Measurements from ENCODE around the gene INSR.

INSR gene

GRCh38 chr19:7252364-7252763 is 41.9 kb downstream of the INSR start:
- no peak for TF ChIP-seq EZH2phosphoT487 (IDR thresholded peaks at IDR 0.05; ENCODE audit: low read depth)
- no peak for TF ChIP-seq CTCF (IDR thresholded peaks at IDR 0.05; ENCODE audit: low read depth, low read length)
- Histone ChIP-seq H3K27ac (ENCODE audit: low read length) (no peak overlapping the region), H3K79me2 (ENCODE audit: low read length) (no peaks in the 10 kb centered on the region), H3K4me1 (ENCODE audit: low read length) (no peaks in the 10 kb centered on the region), H2AFZ (ENCODE audit: low read depth, low read length) (no peak overlapping the region), H3K27me3 (ENCODE audit: low read depth, low read length) (no peaks in the 10 kb centered on the region), H3K4me2 (ENCODE audit: low read length) (no peak overlapping the region), H4K20me1 (ENCODE audit: insufficient read depth, low read length) (no peaks in the 10 kb centered on the region), H3K9me3 (ENCODE audit: insufficient read depth, low read length) (no peaks in the 10 kb centered on the region), H3K4me3 (ENCODE audit: low read length) (no peak overlapping the region), H3K9ac (ENCODE audit: low read length) (no peak overlapping the region), H3K36me3 (replicated peaks; ENCODE audit: low read depth, low read length) (no peaks in the 10 kb centered on the region)

- H3K9ac ChIP-seq (ENCODE audit: low read length), result no peak overlapping the region
- no peaks in the 10 kb centered on the region for H3K79me2 ChIP-seq (ENCODE audit: low read length)
- no peaks in the 10 kb centered on the region for H3K27me3 ChIP-seq (ENCODE audit: low read depth, low read length)
- H3K4me3 ChIP-seq (ENCODE audit: low read length), result no peak overlapping the region
- no peak overlapping the region for H3K27ac ChIP-seq (ENCODE audit: low read length)
- TF ChIP-seq EZH2phosphoT487 (IDR thresholded peaks at IDR 0.05; ENCODE audit: low read depth), result no peak
- no peak for TF ChIP-seq CTCF (IDR thresholded peaks at IDR 0.05; ENCODE audit: low read depth, low read length)
- H3K9me3 ChIP-seq (ENCODE audit: insufficient read depth, low read length), result peaks cover 4% of the 10 kb centered on the region; the same call in 1 of the 2 replicates
- H3K4me2 ChIP-seq (ENCODE audit: low read length), result no peak overlapping the region
- no peaks in the 10 kb centered on the region for H4K20me1 ChIP-seq (ENCODE audit: insufficient read depth, low read length)
- no peaks in the 10 kb centered on the region for H3K36me3 ChIP-seq (replicated peaks; ENCODE audit: low read depth, low read length)
- H3K4me1 ChIP-seq (ENCODE audit: low read length), result no peaks in the 10 kb centered on the region
- H2AFZ ChIP-seq (ENCODE audit: low read depth, low read length), result no peak overlapping the region
These were observed 42.7 kb downstream of the INSR start for GRCh38 chr19:7251494-7251893.

GRCh38 chr19:7250951-7251350 is 43.3 kb downstream of the INSR start:
- no peak for TF ChIP-seq CTCF (IDR thresholded peaks at IDR 0.05; ENCODE audit: low read depth, low read length)
- TF ChIP-seq EZH2phosphoT487 (IDR thresholded peaks at IDR 0.05; ENCODE audit: low read depth), result no peak
- Histone ChIP-seq H3K9ac (ENCODE audit: low read length) (no peak overlapping the region), H3K9me3 (ENCODE audit: insufficient read depth, low read length) (peaks cover 9% of the 10 kb centered on the region; the same call in 1 of the 2 replicates), H3K79me2 (ENCODE audit: low read length) (no peaks in the 10 kb centered on the region), H4K20me1 (ENCODE audit: insufficient read depth, low read length) (no peaks in the 10 kb centered on the region), H3K4me3 (ENCODE audit: low read length) (no peak overlapping the region), H3K27me3 (ENCODE audit: low read depth, low read length) (no peaks in the 10 kb centered on the region), H2AFZ (ENCODE audit: low read depth, low read length) (no peak overlapping the region), H3K4me2 (ENCODE audit: low read length) (no peak overlapping the region), H3K36me3 (replicated peaks; ENCODE audit: low read depth, low read length) (no peaks in the 10 kb centered on the region), H3K4me1 (ENCODE audit: low read length) (no peaks in the 10 kb centered on the region), H3K27ac (ENCODE audit: low read length) (no peak overlapping the region)

- peaks cover 12% of the 10 kb centered on the region; the same call in 1 of the 2 replicates for H3K9me3 ChIP-seq (ENCODE audit: insufficient read depth, low read length)
- H3K36me3 ChIP-seq (replicated peaks; ENCODE audit: low read depth, low read length), result no peaks in the 10 kb centered on the region
- H3K79me2 ChIP-seq (ENCODE audit: low read length), result no peaks in the 10 kb centered on the region
- no peak overlapping the region for H2AFZ ChIP-seq (ENCODE audit: low read depth, low read length)
- H4K20me1 ChIP-seq (ENCODE audit: insufficient read depth, low read length), result no peaks in the 10 kb centered on the region
- H3K27me3 ChIP-seq (ENCODE audit: low read depth, low read length), result no peaks in the 10 kb centered on the region
- no peak overlapping the region for H3K27ac ChIP-seq (ENCODE audit: low read length)
- no peaks in the 10 kb centered on the region for H3K4me1 ChIP-seq (ENCODE audit: low read length)
- no peak overlapping the region for H3K4me2 ChIP-seq (ENCODE audit: low read length)
- no peak overlapping the region for H3K4me3 ChIP-seq (ENCODE audit: low read length)
- no peak overlapping the region for H3K9ac ChIP-seq (ENCODE audit: low read length)
- TF ChIP-seq CTCF (IDR thresholded peaks at IDR 0.05; ENCODE audit: low read depth, low read length) (no peak), EZH2phosphoT487 (IDR thresholded peaks at IDR 0.05; ENCODE audit: low read depth) (no peak)
These were observed 44.1 kb downstream of the INSR start for GRCh38 chr19:7250057-7250596.
